Lower leg skin (tissue), 4 donors: Measurements from ENCODE around the gene TAPBP. TPM values are rescaled to one million over a fixed set of nuclear protein-coding genes. Genes with fewer than 3 reads are reported as not detected.
A peak's percentile ranks its signal among the peaks of the same experiment; 100 is the strongest.
"Not testable (repeated sequence)": the region's sequence is repeated elsewhere in the genome, so short reads cannot be mapped to it uniquely, and the experiment has no call there.

ENCODE experiments used
- DNase-seq, 2 donors: peaks; one replicate each; pipeline ENCODE4 v3.0.0-alpha.2; 2019; ENCODE audit warnings: low spot score in 2 of 2
- H3K4me3 ChIP-seq: fragments of 200-600 bp; sonication (generic); 2 replicates; pipeline ENCODE4 v1.5.1; 2017; ENCODE audit warnings: mild to moderate bottlenecking, low read depth; ENCODE audit not compliant: poor library complexity, severe bottlenecking
- POLR2A ChIP-seq, 2 donors: fragments of 450-650 bp; IDR thresholded peaks; one replicate each; pipeline ENCODE4 v1.6.1; 2016 to 2017; ENCODE audit warnings: antibody characterized with exemption in 2 of 2, mild to moderate bottlenecking in 1 of 2, moderate library complexity in 1 of 2
- WGBS, 2 donors: methylation state at CpG; one replicate each; pipeline ENCODE4 v1.1.5; 2018; 5-methylcytosine and 5-hydroxymethylcytosine counted together
- intact Hi-C: fragments of 100-400 bp; cut with DNase I; formaldehyde crosslinking; loops from one replicate; pipeline ENCODE4 v1.15.0; 2023; ENCODE audit warnings: low total_unique reads
- total RNA-seq, 4 donors: library from RNA; depleted of rRNA; stranded (reverse); fragments of >200 nt; gene quantifications; one replicate each; pipeline ENCODE4 v1.1.0, GENCODE V29; 2016
- TF ChIP-seq, protein P1 (sequence below), 3 donors: fragments of 450-650 bp; IDR thresholded peaks; one replicate each; pipeline ENCODE4 v1.5.1; 2016; ENCODE audit warnings: antibody characterized with exemption in 3 of 3, mild to moderate bottlenecking in 3 of 3, moderate library complexity in 2 of 3

Gene TAPBP
- total RNA-seq, 4 donors from 2014 or later = 80.3 to 122 (median 92.0) TPM

- H3K4me3 ChIP-seq = no peak overlapping the region
These were observed 31.1 kb upstream of the TAPBP start for GRCh38 chr6:33344701-33345697.

GRCh38 chr6:33343953-33344611 is 30.2 kb upstream of the TAPBP start:
- 76 to 82% methylated on average over 6 of the region's 6 CpGs for WGBS, 2 donors
- no peak overlapping the region for H3K4me3 ChIP-seq
- no peak for DNase-seq
- intact Hi-C loops = no loop called here
- TF ChIP-seq POLR2A (IDR thresholded peaks at IDR 0.05) = no peak
- TF ChIP-seq, protein P1, sequence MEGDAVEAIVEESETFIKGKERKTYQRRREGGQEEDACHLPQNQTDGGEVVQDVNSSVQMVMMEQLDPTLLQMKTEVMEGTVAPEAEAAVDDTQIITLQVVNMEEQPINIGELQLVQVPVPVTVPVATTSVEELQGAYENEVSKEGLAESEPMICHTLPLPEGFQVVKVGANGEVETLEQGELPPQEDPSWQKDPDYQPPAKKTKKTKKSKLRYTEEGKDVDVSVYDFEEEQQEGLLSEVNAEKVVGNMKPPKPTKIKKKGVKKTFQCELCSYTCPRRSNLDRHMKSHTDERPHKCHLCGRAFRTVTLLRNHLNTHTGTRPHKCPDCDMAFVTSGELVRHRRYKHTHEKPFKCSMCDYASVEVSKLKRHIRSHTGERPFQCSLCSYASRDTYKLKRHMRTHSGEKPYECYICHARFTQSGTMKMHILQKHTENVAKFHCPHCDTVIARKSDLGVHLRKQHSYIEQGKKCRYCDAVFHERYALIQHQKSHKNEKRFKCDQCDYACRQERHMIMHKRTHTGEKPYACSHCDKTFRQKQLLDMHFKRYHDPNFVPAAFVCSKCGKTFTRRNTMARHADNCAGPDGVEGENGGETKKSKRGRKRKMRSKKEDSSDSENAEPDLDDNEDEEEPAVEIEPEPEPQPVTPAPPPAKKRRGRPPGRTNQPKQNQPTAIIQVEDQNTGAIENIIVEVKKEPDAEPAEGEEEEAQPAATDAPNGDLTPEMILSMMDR (IDR thresholded peaks at IDR 0.05) = no peak

More at GRCh38 chr6:33344701-33345697, 31.1 kb upstream of the TAPBP start:
- DNase-seq = peak; percentile 61 to 93
- intact Hi-C loops = no loop called here
- no peak for TF ChIP-seq POLR2A (IDR thresholded peaks at IDR 0.05)
- TF ChIP-seq, protein P1 (IDR thresholded peaks at IDR 0.05) = no peak
- WGBS, 2 donors = 20% methylated on average over 22 of the region's 22 CpGs

DNA sequence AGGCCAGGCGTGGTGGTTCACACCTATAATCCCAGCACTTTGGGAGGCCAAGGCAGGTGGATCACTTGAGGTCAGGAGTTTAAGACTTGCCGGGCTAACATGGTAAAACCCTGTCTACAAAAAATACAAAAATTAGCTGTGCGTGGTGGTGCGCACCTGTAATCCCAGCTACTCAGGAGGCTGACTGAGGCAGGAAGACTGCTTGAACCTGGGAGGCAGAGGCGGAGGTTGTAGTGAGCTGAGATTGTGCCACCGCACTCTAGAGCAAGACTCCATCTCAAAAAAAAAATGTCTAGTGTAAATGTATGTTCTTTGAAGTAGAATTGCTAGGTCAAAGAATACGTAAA is 29.7 kb upstream of the TAPBP start:
- 91% methylated on average over 7 of the region's 7 CpGs for WGBS, 2 donors

DNA sequence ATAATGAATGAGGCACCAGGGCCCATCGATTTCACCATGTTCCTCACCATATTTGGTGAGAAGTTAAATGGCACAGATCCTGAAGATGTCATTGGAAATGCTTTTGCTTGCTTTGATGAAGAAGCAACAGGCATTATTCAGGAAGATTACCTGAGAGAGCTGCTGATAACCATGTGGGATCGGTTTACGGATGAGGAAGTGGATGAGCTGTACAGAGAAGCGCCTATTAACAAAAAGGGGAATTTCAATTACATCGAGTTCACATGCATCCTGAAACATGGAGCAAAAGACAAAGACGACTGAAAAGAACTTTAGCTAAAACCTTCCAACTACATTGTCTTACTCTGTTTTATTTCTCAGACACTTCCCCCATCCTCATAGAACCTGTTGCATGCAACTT is 25.3 kb upstream of the TAPBP start:
- TF ChIP-seq POLR2A (IDR thresholded peaks at IDR 0.05) = no peak
- TF ChIP-seq, protein P1 (IDR thresholded peaks at IDR 0.05) = no peak
- no peak for DNase-seq
- H3K4me3 ChIP-seq = no peak overlapping the region
- intact Hi-C loops = no loop called here
- WGBS, 2 donors = 90% methylated on average over 6 of the region's 6 CpGs

More for the DNA sequence above, 29.7 kb upstream of the TAPBP start:
- intact Hi-C loops, DNase-seq, H3K4me3 ChIP-seq: not testable (repeated sequence)

DNA sequence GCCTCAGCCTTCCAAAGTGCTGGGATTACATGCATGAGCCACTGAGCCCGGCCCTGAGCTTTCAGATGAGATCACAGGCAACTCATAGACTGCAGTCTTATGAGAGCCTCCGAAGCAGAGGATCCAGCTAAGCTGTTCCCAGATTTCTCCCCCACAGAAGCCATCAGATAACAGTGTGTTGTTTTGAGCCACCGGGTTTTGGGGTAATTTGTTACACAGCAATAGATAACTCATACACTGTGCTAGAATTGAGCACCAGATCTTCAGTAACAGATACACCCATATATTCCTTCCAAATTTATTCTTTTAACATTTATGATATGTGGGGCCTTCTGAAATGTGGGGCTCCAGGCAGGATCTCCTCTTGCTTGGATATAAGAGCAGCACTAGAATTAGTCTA is 22.6 kb upstream of the TAPBP start:
- DNase-seq = no peak
- WGBS, 2 donors = 92 to 94% methylated on average over 3 of the region's 3 CpGs
- intact Hi-C loops = no loop called here
- H3K4me3 ChIP-seq = no peak overlapping the region
- TF ChIP-seq, protein P1 (IDR thresholded peaks at IDR 0.05) = no peak
- no peak for TF ChIP-seq POLR2A (IDR thresholded peaks at IDR 0.05)

DNA sequence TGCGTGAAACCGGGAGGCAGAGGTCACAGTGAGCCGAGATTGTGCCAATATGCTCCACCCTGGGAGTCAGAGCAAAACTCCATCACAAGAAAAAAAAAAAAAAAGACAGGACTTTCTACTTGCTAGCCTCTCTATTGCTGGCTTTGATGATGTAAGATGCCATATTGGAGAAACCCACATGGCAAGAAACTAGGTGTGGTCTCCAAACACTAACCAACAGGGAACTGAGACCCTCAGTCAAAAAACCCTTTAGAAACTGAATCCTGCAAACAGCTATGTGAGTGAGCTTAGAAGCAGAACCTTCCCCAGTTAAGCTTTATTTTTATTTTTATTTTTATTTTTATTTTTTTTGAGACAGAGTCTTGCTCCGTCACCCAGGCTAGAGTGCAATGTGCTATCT is 22.0 kb upstream of the TAPBP start:
- 67 to 68% methylated on average over 4 of the region's 4 CpGs for WGBS, 2 donors
- intact Hi-C loops = no loop called here

More for the DNA sequence above, 22.0 kb upstream of the TAPBP start:
- no peak for DNase-seq
- H3K4me3 ChIP-seq = no peak overlapping the region
- TF ChIP-seq, protein P1 (IDR thresholded peaks at IDR 0.05) = no peak
- TF ChIP-seq POLR2A (IDR thresholded peaks at IDR 0.05) = no peak
